MM.1S (cell line): ENCODE results near the gene F2RL3.
"Not testable (repeated sequence)": the region's sequence is repeated elsewhere in the genome, so short reads cannot be mapped to it uniquely, and the experiment has no call there.

Source experiments
- DNase-seq: peaks from one replicate; pipeline ENCODE4 v3.0.0-alpha.2; 2015
- H2AFZ ChIP-seq: fragments of 300-600 bp; sonication (generic); 2 replicates; pipeline ENCODE4 v1.6.0; 2016; ENCODE audit warnings: antibody characterized with exemption, low read length
- H3F3A ChIP-seq: fragments of 300-600 bp; sonication (generic); 2 replicates; pipeline ENCODE4 v1.6.1; 2016; ENCODE audit warnings: mild to moderate bottlenecking, antibody characterized with exemption, low read length, moderate library complexity, mixed read lengths; ENCODE audit not compliant: insufficient read depth
- H3K27ac ChIP-seq: fragments of 300-600 bp; sonication (generic); 2 replicates; pipeline ENCODE4 v1.5.1; 2016; ENCODE audit warnings: mild to moderate bottlenecking, low read length
- H3K27me3 ChIP-seq: fragments of 300-600 bp; sonication (generic); replicated peaks from 2 replicates; pipeline ENCODE4 v1.6.0; 2016; ENCODE audit warnings: low read length; ENCODE audit not compliant: insufficient read depth
- H3K36me3 ChIP-seq: fragments of 300-600 bp; sonication (generic); replicated peaks from 2 replicates; pipeline ENCODE4 v1.6.1; 2016; ENCODE audit warnings: mild to moderate bottlenecking, low read length, mixed read lengths; ENCODE audit not compliant: insufficient read depth
- H3K4me1 ChIP-seq: fragments of 300-600 bp; sonication (generic); 2 replicates; pipeline ENCODE4 v1.6.1; 2016; ENCODE audit warnings: low read length, mixed read lengths
- H3K4me2 ChIP-seq: fragments of 300-600 bp; sonication (generic); 2 replicates; pipeline ENCODE4 v1.6.0; 2016; ENCODE audit warnings: low read depth, low read length
- H3K4me3 ChIP-seq: fragments of 300-600 bp; sonication (generic); 2 replicates; pipeline ENCODE4 v1.5.1; 2016; ENCODE audit warnings: low read length, mixed read lengths
- H3K79me2 ChIP-seq: fragments of 300-600 bp; sonication (generic); 2 replicates; pipeline ENCODE4 v1.6.1; 2016; ENCODE audit warnings: mixed run types, low read length, mixed read lengths
- H3K9ac ChIP-seq: fragments of 300-600 bp; sonication (generic); 2 replicates; pipeline ENCODE4 v1.6.1; 2016; ENCODE audit warnings: low read length, mixed read lengths
- H3K9me2 ChIP-seq: fragments of 300-600 bp; sonication (generic); replicated peaks from 2 replicates; pipeline ENCODE4 v1.6.1; 2016; ENCODE audit warnings: mild to moderate bottlenecking, low read length, mixed read lengths; ENCODE audit not compliant: insufficient read depth
- H3K9me3 ChIP-seq: fragments of 300-600 bp; sonication (generic); replicated peaks from 2 replicates; pipeline ENCODE4 v1.6.1; 2016; ENCODE audit warnings: mild to moderate bottlenecking, low read length, mixed read lengths; ENCODE audit not compliant: insufficient read depth
- H4K20me1 ChIP-seq: fragments of 300-600 bp; sonication (generic); 2 replicates; pipeline ENCODE4 v1.6.1; 2016; ENCODE audit warnings: mild to moderate bottlenecking, low read length, moderate library complexity, mixed read lengths; ENCODE audit not compliant: insufficient read depth
- EZH2 ChIP-seq: fragments of 300-600 bp; sonication (generic); optimal IDR thresholded peaks from 2 replicates; pipeline ENCODE3; 2017; ENCODE audit warnings: low read depth, mild to moderate bottlenecking, antibody characterized with exemption, low read length, mixed read lengths
- EZH2phosphoT487 ChIP-seq: fragments of 300-600 bp; sonication (generic); IDR thresholded peaks from 2 replicates; pipeline ENCODE4 v1.6.1; 2018; ENCODE audit warnings: antibody characterized with exemption, low read length
- TF ChIP-seq, protein P1 (sequence below): fragments of 300-600 bp; sonication (generic); IDR thresholded peaks from 2 replicates; pipeline ENCODE4 v1.5.1; 2016; ENCODE audit warnings: antibody characterized with exemption, low read length, mixed read lengths

F2RL3 gene

DNA sequence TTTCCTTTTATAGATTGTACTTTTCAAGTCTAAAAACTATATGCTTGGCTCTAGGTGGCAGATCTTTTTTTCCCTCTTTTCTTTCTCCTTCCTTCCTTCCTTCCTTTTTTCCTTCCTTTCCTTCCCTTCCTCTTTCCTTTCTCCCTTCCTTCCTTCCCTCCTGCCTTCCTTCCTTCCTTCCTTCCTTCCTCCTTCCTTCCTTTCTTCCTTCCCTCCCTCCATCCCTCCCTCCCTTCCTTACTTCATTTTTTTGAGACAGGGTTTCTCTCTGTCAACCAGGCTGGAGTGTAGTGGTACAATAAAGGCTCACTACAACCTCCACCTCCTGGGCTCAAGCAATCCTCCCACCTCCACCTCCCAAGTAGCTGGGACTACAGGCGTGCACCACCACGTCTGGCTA is 48.1 kb downstream of the F2RL3 start:
- Histone ChIP-seq H3K4me1 (no peaks in the 10 kb centered on the region), H3K79me2 (no peaks in the 10 kb centered on the region), H3K4me2 (no peak overlapping the region), H3K27ac (no peak overlapping the region), H3F3A (no peaks in the 10 kb centered on the region), H3K4me3 (no peak overlapping the region), H3K27me3 (peaks cover 48% of the 10 kb centered on the region; the same call in 1 of the 2 replicates), H3K36me3 (no peaks in the 10 kb centered on the region), H4K20me1 (no peaks in the 10 kb centered on the region), H3K9me3 (no peaks in the 10 kb centered on the region), H3K9ac (no peak overlapping the region), H2AFZ (no peak overlapping the region), H3K9me2 (no peaks in the 10 kb centered on the region)
- DNase-seq, result no peak
- TF ChIP-seq, protein P1, sequence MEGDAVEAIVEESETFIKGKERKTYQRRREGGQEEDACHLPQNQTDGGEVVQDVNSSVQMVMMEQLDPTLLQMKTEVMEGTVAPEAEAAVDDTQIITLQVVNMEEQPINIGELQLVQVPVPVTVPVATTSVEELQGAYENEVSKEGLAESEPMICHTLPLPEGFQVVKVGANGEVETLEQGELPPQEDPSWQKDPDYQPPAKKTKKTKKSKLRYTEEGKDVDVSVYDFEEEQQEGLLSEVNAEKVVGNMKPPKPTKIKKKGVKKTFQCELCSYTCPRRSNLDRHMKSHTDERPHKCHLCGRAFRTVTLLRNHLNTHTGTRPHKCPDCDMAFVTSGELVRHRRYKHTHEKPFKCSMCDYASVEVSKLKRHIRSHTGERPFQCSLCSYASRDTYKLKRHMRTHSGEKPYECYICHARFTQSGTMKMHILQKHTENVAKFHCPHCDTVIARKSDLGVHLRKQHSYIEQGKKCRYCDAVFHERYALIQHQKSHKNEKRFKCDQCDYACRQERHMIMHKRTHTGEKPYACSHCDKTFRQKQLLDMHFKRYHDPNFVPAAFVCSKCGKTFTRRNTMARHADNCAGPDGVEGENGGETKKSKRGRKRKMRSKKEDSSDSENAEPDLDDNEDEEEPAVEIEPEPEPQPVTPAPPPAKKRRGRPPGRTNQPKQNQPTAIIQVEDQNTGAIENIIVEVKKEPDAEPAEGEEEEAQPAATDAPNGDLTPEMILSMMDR, result no peak

DNA sequence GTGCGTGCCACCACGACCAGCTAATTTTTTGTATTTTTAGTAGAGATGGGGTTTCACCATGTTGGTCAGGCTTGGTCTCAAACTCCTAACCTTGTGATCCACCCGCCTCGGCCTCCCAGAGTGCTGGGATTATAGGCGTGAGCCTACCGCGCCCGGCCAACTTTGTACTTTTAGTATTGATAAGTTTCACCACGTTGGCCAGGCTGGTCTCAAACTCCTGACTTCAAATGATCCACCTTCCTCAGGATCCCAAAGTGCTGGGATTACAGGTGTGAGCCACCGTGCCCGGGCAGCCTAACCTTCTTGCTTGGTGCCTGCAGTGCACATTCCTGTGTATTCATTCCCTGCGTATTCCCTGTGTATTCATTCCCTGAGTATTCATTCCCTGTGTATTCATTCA is 49.0 kb downstream of the F2RL3 start:
- not testable (repeated sequence) for H3K4me2 ChIP-seq, H4K20me1 ChIP-seq, H3K27ac ChIP-seq, H3F3A ChIP-seq, H3K36me3 ChIP-seq, H3K4me1 ChIP-seq, H3K9me2 ChIP-seq, DNase-seq, H3K4me3 ChIP-seq, H3K79me2 ChIP-seq, H3K9ac ChIP-seq, H2AFZ ChIP-seq, H3K9me3 ChIP-seq
- H3K27me3 ChIP-seq, result peaks cover 45% of the 10 kb centered on the region; the same call in 1 of the 2 replicates

GRCh38 chr19:16938211-16938610 is 49.4 kb downstream of the F2RL3 start:
- Histone ChIP-seq H3K27me3 (peaks cover 44% of the 10 kb centered on the region; the same call in 1 of the 2 replicates), H3K9ac (no peak overlapping the region)
- no peak for DNase-seq

DNA sequence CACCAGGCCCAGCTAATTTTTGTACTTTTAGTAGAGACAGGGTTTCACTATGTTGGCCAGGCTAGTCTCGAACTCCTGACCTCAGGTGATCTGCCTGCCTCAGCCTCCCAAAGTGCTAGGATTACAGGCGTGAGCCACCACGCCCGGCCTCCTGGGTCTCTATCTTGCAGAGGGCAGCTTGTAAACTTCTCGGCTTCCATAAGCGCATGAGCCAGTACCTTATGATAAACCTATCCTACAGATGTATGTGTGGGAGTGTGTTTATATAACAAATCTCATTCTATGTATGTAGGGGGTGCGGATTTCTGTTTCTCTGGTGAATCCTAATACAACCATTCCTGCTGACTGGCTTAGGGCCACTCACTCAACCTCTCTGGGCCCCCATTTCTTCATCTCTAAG is 51.3 kb downstream of the F2RL3 start:
- not testable (repeated sequence) for H3F3A ChIP-seq, H3K9ac ChIP-seq, H3K79me2 ChIP-seq, DNase-seq, H4K20me1 ChIP-seq, H3K4me1 ChIP-seq, H3K4me2 ChIP-seq, H2AFZ ChIP-seq, H3K4me3 ChIP-seq, H3K9me3 ChIP-seq, H3K9me2 ChIP-seq, H3K27ac ChIP-seq, H3K36me3 ChIP-seq
- peaks cover 43% of the 10 kb centered on the region; the same call in 1 of the 2 replicates for H3K27me3 ChIP-seq

More at GRCh38 chr19:16938211-16938610, 49.4 kb downstream of the F2RL3 start:
- no peak overlapping the region for H3K4me2 ChIP-seq
- no peaks in the 10 kb centered on the region for H3F3A ChIP-seq
- TF ChIP-seq EZH2, result no peak
- H3K36me3 ChIP-seq, result no peaks in the 10 kb centered on the region
- no peaks in the 10 kb centered on the region for H4K20me1 ChIP-seq
- no peak overlapping the region for H3K4me3 ChIP-seq
- H3K9me2 ChIP-seq, result no peaks in the 10 kb centered on the region
- H3K27ac ChIP-seq, result no peak overlapping the region
- no peaks in the 10 kb centered on the region for H3K79me2 ChIP-seq
- no peaks in the 10 kb centered on the region for H3K9me3 ChIP-seq
- H2AFZ ChIP-seq, result no peak overlapping the region
- H3K4me1 ChIP-seq, result no peaks in the 10 kb centered on the region

GRCh38 chr19:16940626-16941025 is 51.8 kb downstream of the F2RL3 start:
- no peak overlapping the region for H3K9ac ChIP-seq
- no peaks in the 10 kb centered on the region for H4K20me1 ChIP-seq
- H3K4me1 ChIP-seq, result no peaks in the 10 kb centered on the region
- H3K27ac ChIP-seq, result no peak overlapping the region
- no peaks in the 10 kb centered on the region for H3K36me3 ChIP-seq
- no peaks in the 10 kb centered on the region for H3F3A ChIP-seq
- H3K9me2 ChIP-seq, result no peaks in the 10 kb centered on the region
- no peak for DNase-seq
- no peak overlapping the region for H2AFZ ChIP-seq
- no peak overlapping the region for H3K4me2 ChIP-seq
- no peak for TF ChIP-seq EZH2phosphoT487
- no peak for TF ChIP-seq EZH2
- TF ChIP-seq, protein P1, result no peak
- H3K79me2 ChIP-seq, result no peaks in the 10 kb centered on the region
- H3K4me3 ChIP-seq, result no peak overlapping the region
- no peaks in the 10 kb centered on the region for H3K9me3 ChIP-seq
- peaks cover 43% of the 10 kb centered on the region; the same call in 1 of the 2 replicates for H3K27me3 ChIP-seq
